Measurements from ENCODE around the gene PTMS.

PTMS gene

DNA sequence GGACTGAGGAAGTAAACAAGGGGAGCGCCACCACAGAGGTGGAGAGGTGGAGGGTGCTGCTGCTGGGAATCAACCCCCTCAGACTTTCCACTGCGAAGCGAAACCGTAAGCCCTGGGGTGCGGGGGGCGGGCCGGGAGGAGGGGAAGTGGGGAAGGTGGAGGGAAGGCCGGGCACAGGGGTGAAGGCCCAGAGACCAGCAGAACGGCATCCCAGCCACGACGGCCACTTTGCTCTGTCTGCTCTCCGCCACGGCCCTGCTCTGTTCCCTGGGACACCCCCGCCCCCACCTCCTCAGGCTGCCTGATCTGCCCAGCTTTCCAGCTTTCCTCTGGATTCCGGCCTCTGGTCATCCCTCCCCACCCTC is 6.2 kb downstream of the PTMS start, which contains the start of gene LAG3:
Gene LAG3 (plus strand): TSS at position 190 of the 365 bp plus-strand sequence. CDS start 333 bp downstream, outside the sequence.
- H3K79me2 ChIP-seq (ENCODE audit: control insufficient read depth, insufficient read depth, low read length, unreplicated experiment) = peaks cover 17% of the 10 kb centered on the region
- no peak within 1 kb of the TSS for H2AFZ ChIP-seq (ENCODE audit: low read length, unreplicated experiment)
- H3K27me3 ChIP-seq (ENCODE audit: insufficient read depth, low read length) = no peaks in the 10 kb centered on the region
- no peak within 1 kb of the TSS for H3K4me3 ChIP-seq (ENCODE audit: low read depth, low read length)
- H3K36me3 ChIP-seq (ENCODE audit: insufficient read depth, low read length) = no peaks in the 10 kb centered on the region
- H3K4me1 ChIP-seq (ENCODE audit: control insufficient read depth, insufficient read depth, low read length, unreplicated experiment) = peaks cover 14% of the 10 kb centered on the region
- no peak within 1 kb of the TSS for H3K27ac ChIP-seq (ENCODE audit: low read depth, low read length)

DNA sequence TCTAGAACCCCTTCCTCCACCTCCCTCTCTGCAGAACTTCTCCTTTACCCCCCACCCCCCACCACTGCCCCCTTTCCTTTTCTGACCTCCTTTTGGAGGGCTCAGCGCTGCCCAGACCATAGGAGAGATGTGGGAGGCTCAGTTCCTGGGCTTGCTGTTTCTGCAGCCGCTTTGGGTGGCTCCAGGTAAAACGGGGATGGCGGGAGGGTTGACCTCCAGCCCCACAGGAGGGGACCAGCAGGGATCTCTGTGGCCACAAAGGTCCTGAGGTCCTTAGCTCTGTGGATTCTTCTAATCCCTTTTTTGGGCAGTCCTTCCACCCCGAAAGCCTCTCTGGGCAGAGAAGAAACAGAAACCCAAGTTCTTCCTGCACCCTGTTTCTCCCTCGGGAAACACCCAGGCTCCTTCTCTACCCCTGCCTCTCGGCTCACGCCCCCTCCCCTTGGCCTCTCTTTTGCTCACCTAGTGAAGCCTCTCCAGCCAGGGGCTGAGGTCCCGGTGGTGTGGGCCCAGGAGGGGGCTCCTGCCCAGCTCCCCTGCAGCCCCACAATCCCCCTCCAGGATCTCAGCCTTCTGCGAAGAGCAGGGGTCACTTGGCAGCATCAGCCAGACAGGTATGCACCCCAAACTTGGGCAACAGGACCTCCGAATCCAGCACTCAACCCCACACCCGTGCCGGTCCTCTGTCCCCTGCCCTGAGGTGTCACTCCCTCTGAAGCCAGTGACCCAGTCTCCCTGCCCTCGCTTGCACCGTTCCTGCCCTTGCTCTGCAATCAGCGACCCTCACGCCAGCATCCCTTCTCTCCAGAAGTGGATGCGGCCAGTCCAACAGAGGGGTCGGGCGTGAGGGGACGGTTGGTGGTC is 6.8 kb downstream of the PTMS start:
- Histone ChIP-seq H3K4me3 (ENCODE audit: low read depth, low read length) (no peak overlapping the region), H3K27ac (ENCODE audit: low read depth, low read length) (no peak overlapping the region), H3K4me1 (ENCODE audit: control insufficient read depth, insufficient read depth, low read length, unreplicated experiment) (peaks cover 14% of the 10 kb centered on the region), H3K79me2 (ENCODE audit: control insufficient read depth, insufficient read depth, low read length, unreplicated experiment) (peaks cover 11% of the 10 kb centered on the region), H3K36me3 (ENCODE audit: insufficient read depth, low read length) (no peaks in the 10 kb centered on the region), H2AFZ (ENCODE audit: low read length, unreplicated experiment) (no peak overlapping the region), H3K27me3 (ENCODE audit: insufficient read depth, low read length) (no peaks in the 10 kb centered on the region)

GRCh38 chr12:6773590-6774351 is 7.6 kb downstream of the PTMS start:
- Histone ChIP-seq H3K4me3 (ENCODE audit: low read depth, low read length) (no peak overlapping the region), H3K27ac (ENCODE audit: low read depth, low read length) (no peak overlapping the region), H2AFZ (ENCODE audit: low read length, unreplicated experiment) (no peak overlapping the region), H3K36me3 (ENCODE audit: insufficient read depth, low read length) (no peaks in the 10 kb centered on the region), H3K79me2 (ENCODE audit: control insufficient read depth, insufficient read depth, low read length, unreplicated experiment) (peaks cover 3% of the 10 kb centered on the region), H3K27me3 (ENCODE audit: insufficient read depth, low read length) (no peaks in the 10 kb centered on the region), H3K4me1 (ENCODE audit: control insufficient read depth, insufficient read depth, low read length, unreplicated experiment) (peaks cover 9% of the 10 kb centered on the region)

GRCh38 chr12:6774499-6775062 is 8.4 kb downstream of the PTMS start:
- H3K27me3 ChIP-seq (ENCODE audit: insufficient read depth, low read length) = no peaks in the 10 kb centered on the region

DNA sequence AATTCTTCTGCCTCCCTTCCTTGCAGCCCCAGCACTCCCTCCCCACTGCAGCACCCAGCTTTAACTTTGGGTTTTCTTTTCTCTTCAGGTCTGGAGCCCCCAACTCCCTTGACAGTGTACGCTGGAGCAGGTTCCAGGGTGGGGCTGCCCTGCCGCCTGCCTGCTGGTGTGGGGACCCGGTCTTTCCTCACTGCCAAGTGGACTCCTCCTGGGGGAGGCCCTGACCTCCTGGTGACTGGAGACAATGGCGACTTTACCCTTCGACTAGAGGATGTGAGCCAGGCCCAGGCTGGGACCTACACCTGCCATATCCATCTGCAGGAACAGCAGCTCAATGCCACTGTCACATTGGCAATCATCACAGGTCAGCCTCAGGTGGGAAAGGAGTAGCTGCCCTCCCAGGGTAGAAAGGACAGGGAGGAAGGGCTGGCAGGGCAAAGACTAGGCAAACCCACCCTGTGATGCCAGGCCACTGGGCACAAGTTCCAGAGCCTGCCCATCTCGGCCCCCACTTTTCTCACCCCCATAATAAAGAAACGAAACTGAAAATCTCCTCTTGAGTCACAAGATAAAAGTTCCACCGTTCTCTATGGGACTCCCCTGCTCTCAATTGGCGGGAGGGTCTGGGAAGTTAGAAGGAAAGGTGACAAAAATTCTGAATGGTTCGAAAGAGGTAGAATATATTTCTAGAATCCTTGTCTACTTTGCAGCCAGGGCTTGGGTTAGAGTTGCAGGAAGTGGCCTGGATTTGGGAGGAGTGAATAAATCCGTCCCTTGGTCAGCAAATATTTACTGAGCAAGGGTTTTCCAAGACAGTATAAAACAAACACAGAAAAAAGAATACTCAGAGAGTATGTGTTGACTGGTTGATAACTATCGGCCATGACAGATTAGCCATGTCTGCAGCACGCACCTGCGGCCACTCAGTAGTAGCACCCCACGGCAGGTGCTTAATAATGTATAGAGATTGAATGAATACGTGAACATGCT is 9.3 kb downstream of the PTMS start:
- Histone ChIP-seq H3K79me2 (ENCODE audit: control insufficient read depth, insufficient read depth, low read length, unreplicated experiment) (no peaks in the 10 kb centered on the region), H3K4me1 (ENCODE audit: control insufficient read depth, insufficient read depth, low read length, unreplicated experiment) (peaks cover 3% of the 10 kb centered on the region), H2AFZ (ENCODE audit: low read length, unreplicated experiment) (no peak overlapping the region), H3K27me3 (ENCODE audit: insufficient read depth, low read length) (no peaks in the 10 kb centered on the region), H3K4me3 (ENCODE audit: low read depth, low read length) (no peak overlapping the region), H3K36me3 (ENCODE audit: insufficient read depth, low read length) (no peaks in the 10 kb centered on the region), H3K27ac (ENCODE audit: low read depth, low read length) (no peak overlapping the region)

More at GRCh38 chr12:6774499-6775062, 8.4 kb downstream of the PTMS start:
- Histone ChIP-seq H3K4me1 (ENCODE audit: control insufficient read depth, insufficient read depth, low read length, unreplicated experiment) (peaks cover 3% of the 10 kb centered on the region), H3K79me2 (ENCODE audit: control insufficient read depth, insufficient read depth, low read length, unreplicated experiment) (no peaks in the 10 kb centered on the region), H3K4me3 (ENCODE audit: low read depth, low read length) (no peak overlapping the region), H3K36me3 (ENCODE audit: insufficient read depth, low read length) (no peaks in the 10 kb centered on the region), H3K27ac (ENCODE audit: low read depth, low read length) (no peak overlapping the region), H2AFZ (ENCODE audit: low read length, unreplicated experiment) (no peak overlapping the region)

- Histone ChIP-seq H3K4me1 (ENCODE audit: control insufficient read depth, insufficient read depth, low read length, unreplicated experiment) (peaks cover 3% of the 10 kb centered on the region), H3K27me3 (ENCODE audit: insufficient read depth, low read length) (no peaks in the 10 kb centered on the region), H3K36me3 (ENCODE audit: insufficient read depth, low read length) (no peaks in the 10 kb centered on the region), H3K4me3 (ENCODE audit: low read depth, low read length) (no peak overlapping the region), H2AFZ (ENCODE audit: low read length, unreplicated experiment) (no peak overlapping the region), H3K79me2 (ENCODE audit: control insufficient read depth, insufficient read depth, low read length, unreplicated experiment) (no peaks in the 10 kb centered on the region), H3K27ac (ENCODE audit: low read depth, low read length) (no peak overlapping the region)
These were observed 11.2 kb downstream of the PTMS start for GRCh38 chr12:6777386-6777785.

DNA sequence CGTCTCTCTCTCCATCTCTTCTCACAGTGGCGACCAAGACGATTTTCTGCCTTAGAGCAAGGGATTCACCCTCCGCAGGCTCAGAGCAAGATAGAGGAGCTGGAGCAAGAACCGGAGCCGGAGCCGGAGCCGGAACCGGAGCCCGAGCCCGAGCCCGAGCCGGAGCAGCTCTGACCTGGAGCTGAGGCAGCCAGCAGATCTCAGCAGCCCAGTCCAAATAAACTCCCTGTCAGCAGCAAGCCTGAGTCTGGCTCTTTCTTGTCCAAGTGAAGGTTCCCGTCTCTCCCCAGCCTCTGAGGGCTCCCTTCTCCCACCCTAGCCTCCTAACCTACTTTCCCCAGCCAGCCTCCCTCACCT is 12.0 kb downstream of the PTMS start:
- Histone ChIP-seq H3K4me1 (ENCODE audit: control insufficient read depth, insufficient read depth, low read length, unreplicated experiment) (peaks cover 3% of the 10 kb centered on the region), H3K27ac (ENCODE audit: low read depth, low read length) (no peak overlapping the region), H3K36me3 (ENCODE audit: insufficient read depth, low read length) (no peaks in the 10 kb centered on the region), H3K4me3 (ENCODE audit: low read depth, low read length) (peak overlapping the region; percentile 64), H3K79me2 (ENCODE audit: control insufficient read depth, insufficient read depth, low read length, unreplicated experiment) (no peaks in the 10 kb centered on the region), H2AFZ (ENCODE audit: low read length, unreplicated experiment) (peak overlapping the region; percentile 35), H3K27me3 (ENCODE audit: insufficient read depth, low read length) (no peaks in the 10 kb centered on the region)

DNA sequence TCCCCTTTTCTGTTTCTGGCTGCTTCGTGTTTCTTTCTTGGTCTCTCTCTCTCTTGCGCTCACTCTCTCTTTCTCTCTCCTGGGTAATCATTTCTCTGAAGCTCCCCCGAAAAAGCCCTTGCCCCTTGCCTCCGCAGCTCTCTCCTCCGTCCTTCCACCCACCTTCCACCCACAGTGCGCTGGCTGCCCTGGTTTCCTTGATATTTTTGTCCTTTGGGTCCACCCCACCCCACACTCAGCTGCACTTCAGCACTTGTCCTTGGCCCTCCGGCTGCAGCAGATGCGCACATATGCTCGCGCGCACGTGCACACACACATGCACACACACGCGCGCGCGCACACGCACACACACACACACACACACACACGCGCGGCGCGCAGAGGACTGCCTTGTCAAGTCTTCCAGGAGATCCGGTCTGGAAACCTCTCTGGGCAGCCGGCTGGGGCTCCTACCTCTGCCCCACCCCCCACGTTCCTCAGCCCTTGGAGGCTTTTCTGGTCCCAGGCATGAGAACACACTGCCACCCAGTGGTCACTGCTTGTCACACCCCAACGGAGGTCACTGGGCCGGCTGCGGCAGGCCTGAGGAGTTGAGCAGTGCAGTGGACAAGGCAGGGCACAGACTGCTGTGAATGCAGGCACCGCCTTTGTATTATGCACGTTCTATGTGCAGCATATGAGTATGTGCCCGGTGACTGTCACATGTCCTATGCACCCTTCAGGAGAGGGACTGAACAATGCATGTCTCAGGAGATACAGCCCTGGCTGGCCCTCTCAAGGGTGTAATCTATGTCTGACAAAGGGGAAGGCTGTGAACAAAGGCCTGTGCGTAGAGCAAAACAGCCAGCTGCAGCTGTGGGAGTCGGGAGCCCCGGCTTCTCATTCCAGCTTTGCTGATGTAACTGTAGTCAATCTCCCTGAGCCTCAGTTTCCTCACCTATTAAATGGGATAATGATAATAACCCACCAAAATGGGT is 12.7 kb downstream of the PTMS start:
- Histone ChIP-seq H2AFZ (ENCODE audit: low read length, unreplicated experiment) (peak overlapping the region; percentile 35), H3K27me3 (ENCODE audit: insufficient read depth, low read length) (no peaks in the 10 kb centered on the region), H3K79me2 (ENCODE audit: control insufficient read depth, insufficient read depth, low read length, unreplicated experiment) (no peaks in the 10 kb centered on the region), H3K27ac (ENCODE audit: low read depth, low read length) (no peak overlapping the region), H3K36me3 (ENCODE audit: insufficient read depth, low read length) (no peaks in the 10 kb centered on the region), H3K4me1 (ENCODE audit: control insufficient read depth, insufficient read depth, low read length, unreplicated experiment) (peaks cover 3% of the 10 kb centered on the region), H3K4me3 (ENCODE audit: low read depth, low read length) (peak overlapping the region; percentile 64)

DNA sequence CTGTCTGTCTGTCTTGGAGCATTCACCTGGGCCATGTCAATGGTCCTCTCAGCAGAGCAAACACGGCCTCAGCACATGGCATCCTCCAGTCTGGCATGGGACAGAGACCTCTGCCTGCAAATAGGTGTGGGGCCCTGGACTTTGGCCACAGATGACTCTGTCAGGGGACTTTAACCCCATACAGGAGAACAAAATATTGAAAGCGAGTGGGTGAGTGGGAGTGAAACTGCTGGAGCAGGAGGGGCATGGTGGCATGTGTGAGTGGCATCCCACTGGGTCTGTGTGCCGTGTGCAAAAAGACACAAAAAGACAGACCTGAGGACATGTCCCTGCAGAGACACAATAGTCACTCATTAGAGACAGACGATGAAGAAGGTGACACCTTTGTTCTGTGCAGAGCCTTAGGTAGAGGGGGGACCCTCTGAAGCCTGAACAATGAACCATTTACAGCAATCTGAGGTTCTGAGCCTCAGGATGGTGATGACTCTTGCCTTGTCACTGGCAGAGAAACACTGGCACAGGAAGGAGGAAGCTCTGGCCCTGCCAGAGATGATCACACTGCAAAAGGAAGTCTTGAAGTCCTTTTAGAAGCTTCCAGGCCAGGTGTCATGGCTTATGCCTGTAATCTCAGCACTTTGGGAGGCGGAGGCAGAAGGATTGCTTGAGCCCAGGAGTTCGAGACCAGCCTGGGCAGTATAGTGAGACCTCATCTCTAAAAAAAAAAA is 13.7 kb downstream of the PTMS start:
- H2AFZ ChIP-seq (ENCODE audit: low read length, unreplicated experiment) = no peak overlapping the region
- H3K27me3 ChIP-seq (ENCODE audit: insufficient read depth, low read length) = no peaks in the 10 kb centered on the region
- H3K4me1 ChIP-seq (ENCODE audit: control insufficient read depth, insufficient read depth, low read length, unreplicated experiment) = peaks cover 3% of the 10 kb centered on the region
- no peaks in the 10 kb centered on the region for H3K36me3 ChIP-seq (ENCODE audit: insufficient read depth, low read length)
- no peak overlapping the region for H3K27ac ChIP-seq (ENCODE audit: low read depth, low read length)
- H3K4me3 ChIP-seq (ENCODE audit: low read depth, low read length) = no peak overlapping the region
- no peaks in the 10 kb centered on the region for H3K79me2 ChIP-seq (ENCODE audit: control insufficient read depth, insufficient read depth, low read length, unreplicated experiment)
